ENCODE measurements around the gene EYS. TPM values are rescaled to one million over a fixed set of nuclear protein-coding genes. Genes with fewer than 3 reads are reported as not detected.

EYS gene
- total RNA-seq, 1 experiment from 2014 or later = not detected

- H3K9me3 ChIP-seq (ENCODE audit: control insufficient read depth, low read depth, low read length) = no peaks in the 10 kb centered on the region
- H2BK15ac ChIP-seq (ENCODE audit: low read depth, low read length) = no peak overlapping the region
- no peak overlapping the region for H2BK20ac ChIP-seq (ENCODE audit: low read depth, low read length, poor library complexity, severe bottlenecking)
- no CpG with 5 or more reads among the region's 1 CpG for WGBS (ENCODE audit: extremely low coverage, insufficient read length, low lambda C conversion rate)
- H3K79me2 ChIP-seq (ENCODE audit: insufficient read depth, low read length) = no peaks in the 10 kb centered on the region
- Mint-ChIP-seq H3K27me3 (ENCODE audit: low read depth) (no peaks in the 10 kb centered on the region; the same call in 1 of the 2 replicates), H3K4me1 (peaks cover 10 to 13% of the 10 kb centered on the region in 2 experiments), H3K27ac (no peak overlapping the region), H3K4me3 (no peak overlapping the region), H3K36me3 (ENCODE audit: insufficient read depth in 1 of 3, low read depth in 3 of 3) (peaks cover 0 to 3% (median 0%) of the 10 kb centered on the region in 3 experiments; a peak in 2 of 7 replicates), H3K9me3 (peaks cover 4 to 7% of the 10 kb centered on the region in 2 experiments; a peak in 4 of 5 replicates)
- no peak overlapping the region for H2BK12ac ChIP-seq (ENCODE audit: insufficient read length, low read depth, low read length)
- no peak for TF ChIP-seq CTCF (conservative IDR thresholded peaks at IDR 0.05)
- no peak for DNase-seq
- H3T11ph ChIP-seq (ENCODE audit: low read length) = no peak overlapping the region
- no peaks in the 10 kb centered on the region for H4K20me1 ChIP-seq (ENCODE audit: control insufficient read depth, insufficient read depth, insufficient read length)
- no peaks in the 10 kb centered on the region for H3K23me2 ChIP-seq (ENCODE audit: insufficient read length, low read depth, low read length, poor library complexity, severe bottlenecking)
- H2BK120ac ChIP-seq (ENCODE audit: low read depth, low read length, poor library complexity, severe bottlenecking) = no peak overlapping the region
- H3K9ac ChIP-seq (ENCODE audit: extremely low read depth, insufficient read length, low read length) = no peak overlapping the region
- no peak overlapping the region for H3K4me2 ChIP-seq (ENCODE audit: insufficient read depth, insufficient read length, low read length)
- no peak overlapping the region for H3K14ac ChIP-seq (ENCODE audit: insufficient read depth, low read length)
- no peak overlapping the region for H3K27ac ChIP-seq (ENCODE audit: insufficient read length, low read depth, low read length)
- no peak overlapping the region for H3K23ac ChIP-seq (ENCODE audit: insufficient read length, low read depth, low read length)
- H4K8ac ChIP-seq (replicated peaks; ENCODE audit: insufficient read length, low read depth, low read length) = no peak overlapping the region
- H3K79me1 ChIP-seq (ENCODE audit: insufficient read depth, low read depth, low read length, poor library complexity, severe bottlenecking) = no peaks in the 10 kb centered on the region
- no peak overlapping the region for H2BK5ac ChIP-seq (ENCODE audit: insufficient read length, low read length)
- H2AFZ ChIP-seq (ENCODE audit: low read length) = no peak overlapping the region
- H3K27me3 ChIP-seq (ENCODE audit: insufficient read depth, low read length) = no peaks in the 10 kb centered on the region
- H3K18ac ChIP-seq (ENCODE audit: insufficient read length, low read depth, low read length) = no peak overlapping the region
- no peak overlapping the region for H4K5ac ChIP-seq (ENCODE audit: insufficient read length, low read depth, low read length)
- no peak overlapping the region for H3K56ac ChIP-seq (ENCODE audit: insufficient read length, low read depth, low read length)
- no peak overlapping the region for H3K4ac ChIP-seq (ENCODE audit: low read depth, low read length)
- H2AK5ac ChIP-seq (ENCODE audit: insufficient read length, low read length) = no peak overlapping the region
- H3K4me1 ChIP-seq (ENCODE audit: insufficient read depth, low read length) = no peaks in the 10 kb centered on the region
- H4K91ac ChIP-seq (ENCODE audit: insufficient read length, low read depth, low read length) = no peak overlapping the region
Measured at GRCh38 chr6:64334636-64335035, 1372.4 kb downstream of the EYS start.
